ENCODE measurements around the gene ENSA.
"Not testable (repeated sequence)": the region's sequence is repeated elsewhere in the genome, so short reads cannot be mapped to it uniquely, and the experiment has no call there.

Gene ENSA

GRCh38 chr1:150582371-150582770 is 47.0 kb downstream of the ENSA start:
- H3K4me2 ChIP-seq (ENCODE audit: low read depth, low read length) = peak overlapping the region; percentile 7; the same call in 1 of the 2 replicates
- no peak overlapping the region for H2AFZ ChIP-seq (ENCODE audit: low read length)
- peaks cover 20% of the 10 kb centered on the region for H3F3A ChIP-seq (ENCODE audit: insufficient read depth, low read length)
- H3K9me2 ChIP-seq (replicated peaks; ENCODE audit: insufficient read depth, low read length) = no peaks in the 10 kb centered on the region
- H3K79me2 ChIP-seq (ENCODE audit: low read length) = peaks cover 29% of the 10 kb centered on the region
- peaks cover 13% of the 10 kb centered on the region for H3K4me1 ChIP-seq (ENCODE audit: low read length)
- no peak for TF ChIP-seq EZH2 (optimal IDR thresholded peaks at IDR 0.05; ENCODE audit: low read depth, low read length)
- TF ChIP-seq CTCF (IDR thresholded peaks at IDR 0.05; ENCODE audit: low read length) = no peak
- no peak for TF ChIP-seq EZH2phosphoT487 (IDR thresholded peaks at IDR 0.05; ENCODE audit: low read length)
- no peak overlapping the region for H3K9ac ChIP-seq (ENCODE audit: low read length)
- H3K27ac ChIP-seq (ENCODE audit: low read length) = no peak overlapping the region
- peaks cover 16% of the 10 kb centered on the region for H4K20me1 ChIP-seq (ENCODE audit: insufficient read depth, low read length)
- peaks cover under 1% of the 10 kb centered on the region; the same call in 1 of the 2 replicates for H3K36me3 ChIP-seq (replicated peaks; ENCODE audit: insufficient read depth, low read length)
- no peak overlapping the region for H3K4me3 ChIP-seq (ENCODE audit: low read length)
- H3K27me3 ChIP-seq (replicated peaks; ENCODE audit: insufficient read depth, low read length) = no peaks in the 10 kb centered on the region
- H3K9me3 ChIP-seq (replicated peaks; ENCODE audit: insufficient read depth, low read length) = no peaks in the 10 kb centered on the region
- DNase-seq = no peak

- Histone ChIP-seq H4K20me1 (ENCODE audit: insufficient read depth, low read length) (peaks cover 20% of the 10 kb centered on the region), H3K79me2 (ENCODE audit: low read length) (peaks cover 33% of the 10 kb centered on the region), H3F3A (ENCODE audit: insufficient read depth, low read length) (peaks cover 24% of the 10 kb centered on the region), H3K4me2 (ENCODE audit: low read depth, low read length) (peak overlapping the region; percentile 7; the same call in 1 of the 2 replicates), H3K4me1 (ENCODE audit: low read length) (peaks cover 13% of the 10 kb centered on the region)
- not testable (repeated sequence) for H3K9me2 ChIP-seq (replicated peaks; ENCODE audit: insufficient read depth, low read length); H3K9me3 ChIP-seq (replicated peaks; ENCODE audit: insufficient read depth, low read length); H3K4me3 ChIP-seq (ENCODE audit: low read length); H3K27me3 ChIP-seq (replicated peaks; ENCODE audit: insufficient read depth, low read length); DNase-seq; H3K27ac ChIP-seq (ENCODE audit: low read length); H2AFZ ChIP-seq (ENCODE audit: low read length); H3K9ac ChIP-seq (ENCODE audit: low read length); H3K36me3 ChIP-seq (replicated peaks; ENCODE audit: insufficient read depth, low read length)
Observed at GRCh38 chr1:150581962-150582361, 47.5 kb downstream of the ENSA start.

GRCh38 chr1:150581437-150581836 is 48.0 kb downstream of the ENSA start:
- H3K4me3 ChIP-seq (ENCODE audit: low read length); H3K9me2 ChIP-seq (replicated peaks; ENCODE audit: insufficient read depth, low read length); H2AFZ ChIP-seq (ENCODE audit: low read length); H3K27ac ChIP-seq (ENCODE audit: low read length); H3K36me3 ChIP-seq (replicated peaks; ENCODE audit: insufficient read depth, low read length); DNase-seq; H3K27me3 ChIP-seq (replicated peaks; ENCODE audit: insufficient read depth, low read length); H3K4me2 ChIP-seq (ENCODE audit: low read depth, low read length); H3K9me3 ChIP-seq (replicated peaks; ENCODE audit: insufficient read depth, low read length); H3K9ac ChIP-seq (ENCODE audit: low read length): not testable (repeated sequence)
- peaks cover 29% of the 10 kb centered on the region for H3F3A ChIP-seq (ENCODE audit: insufficient read depth, low read length)
- H3K79me2 ChIP-seq (ENCODE audit: low read length) = peaks cover 38% of the 10 kb centered on the region
- H3K4me1 ChIP-seq (ENCODE audit: low read length) = peaks cover 14% of the 10 kb centered on the region
- H4K20me1 ChIP-seq (ENCODE audit: insufficient read depth, low read length) = peaks cover 25% of the 10 kb centered on the region

- H4K20me1 ChIP-seq (ENCODE audit: insufficient read depth, low read length) = peaks cover 30% of the 10 kb centered on the region
- H2AFZ ChIP-seq (ENCODE audit: low read length); H3K9me2 ChIP-seq (replicated peaks; ENCODE audit: insufficient read depth, low read length); H3K4me2 ChIP-seq (ENCODE audit: low read depth, low read length); DNase-seq; H3K4me3 ChIP-seq (ENCODE audit: low read length); H3K9me3 ChIP-seq (replicated peaks; ENCODE audit: insufficient read depth, low read length); H3K27me3 ChIP-seq (replicated peaks; ENCODE audit: insufficient read depth, low read length); H3K9ac ChIP-seq (ENCODE audit: low read length); H3K27ac ChIP-seq (ENCODE audit: low read length): not testable (repeated sequence)
- peaks cover 34% of the 10 kb centered on the region for H3F3A ChIP-seq (ENCODE audit: insufficient read depth, low read length)
- peaks cover 43% of the 10 kb centered on the region for H3K79me2 ChIP-seq (ENCODE audit: low read length)
- H3K4me1 ChIP-seq (ENCODE audit: low read length) = peaks cover 19% of the 10 kb centered on the region
- peaks cover 14% of the 10 kb centered on the region; the same call in 1 of the 2 replicates for H3K36me3 ChIP-seq (replicated peaks; ENCODE audit: insufficient read depth, low read length)
Observed at GRCh38 chr1:150580966-150581365, 48.4 kb downstream of the ENSA start.

Measured in MM.1S (cell line).